Loucy (cell line): ENCODE results near the gene MAN1B1.
A peak's percentile ranks its signal among the peaks of the same experiment; 100 is the strongest.

Experiments
- H2AFZ ChIP-seq: fragments of 200-600 bp; sonication (generic); 2 replicates; pipeline ENCODE4 v1.6.0; 2016; ENCODE audit warnings: antibody characterized with exemption, mild to moderate bottlenecking, low read length, moderate library complexity
- H3F3A ChIP-seq: fragments of 200-600 bp; 2 replicates; pipeline ENCODE4 v1.6.0; 2016; ENCODE audit warnings: antibody characterized with exemption, low read depth, mild to moderate bottlenecking
- H3K27me3 ChIP-seq: fragments of 200-600 bp; sonication (generic); 2 replicates; pipeline ENCODE4 v1.6.1; 2014; ENCODE audit warnings: low read length, mild to moderate bottlenecking; ENCODE audit not compliant: insufficient read depth, poor library complexity, severe bottlenecking
- H3K36me3 ChIP-seq: fragments of 200-600 bp; sonication (generic); 2 replicates; pipeline ENCODE4 v1.6.1; 2016; ENCODE audit warnings: low read length; ENCODE audit not compliant: insufficient read depth
- H3K4me1 ChIP-seq: fragments of 200-600 bp; sonication (generic); 2 replicates; pipeline ENCODE4 v1.5.1; 2014; ENCODE audit warnings: low read length, mild to moderate bottlenecking; ENCODE audit not compliant: insufficient read depth, poor library complexity, severe bottlenecking
- H3K4me2 ChIP-seq: fragments of 200-600 bp; sonication (generic); 2 replicates; pipeline ENCODE4 v1.6.0; 2014; ENCODE audit warnings: antibody characterized with exemption, low read length, low read depth, mild to moderate bottlenecking; ENCODE audit not compliant: poor library complexity, severe bottlenecking
- H3K4me3 ChIP-seq: fragments of 200-600 bp; sonication (generic); 2 replicates; pipeline ENCODE4 v1.5.1; 2014; ENCODE audit warnings: low read length, mild to moderate bottlenecking, mixed read lengths; ENCODE audit not compliant: poor library complexity, severe bottlenecking
- H3K79me2 ChIP-seq: fragments of 200-600 bp; sonication (generic); 2 replicates; pipeline ENCODE4 v1.6.1; 2014; ENCODE audit warnings: low read length; ENCODE audit not compliant: insufficient read depth
- H3K9ac ChIP-seq: fragments of 200-600 bp; sonication (generic); 2 replicates; pipeline ENCODE4 v1.6.0; 2014; ENCODE audit warnings: mild to moderate bottlenecking, low read depth, low read length, moderate library complexity; ENCODE audit not compliant: poor library complexity, severe bottlenecking
- H3K9me2 ChIP-seq: fragments of 200-600 bp; sonication (generic); replicated peaks from 2 replicates; pipeline ENCODE4 v1.6.1; 2016; ENCODE audit warnings: low read depth, low read length, mixed read lengths
- H3K9me3 ChIP-seq: fragments of 200-600 bp; sonication (generic); 2 replicates; pipeline ENCODE4 v1.6.1; 2014; ENCODE audit warnings: mild to moderate bottlenecking, antibody characterized with exemption, low read length, low read depth; ENCODE audit not compliant: insufficient read depth
- H4K20me1 ChIP-seq: fragments of 200-600 bp; sonication (generic); 2 replicates; pipeline ENCODE4 v1.6.0; 2014; ENCODE audit warnings: antibody characterized with exemption, low read length, mild to moderate bottlenecking; ENCODE audit not compliant: insufficient read depth, poor library complexity, severe bottlenecking
- EZH2phosphoT487 ChIP-seq: fragments of 200-600 bp; IDR thresholded peaks from 2 replicates; pipeline ENCODE4 v1.6.1; 2018; ENCODE audit warnings: antibody characterized with exemption, mild to moderate bottlenecking, moderate library complexity, borderline replicate concordance
- TF ChIP-seq, protein P1 (sequence below): fragments of 200-600 bp; sonication (generic); conservative IDR thresholded peaks from 2 replicates; pipeline ENCODE4 v1.5.1; 2014; ENCODE audit warnings: mild to moderate bottlenecking, antibody characterized with exemption, low read length

Gene MAN1B1

GRCh38 chr9:137068539-137069507, 18.0 kb upstream of the MAN1B1 start:
- Histone ChIP-seq H3K36me3 (peaks cover 9% of the 10 kb centered on the region; the same call in 1 of the 2 replicates), H3K4me3 (peak overlapping the region; percentile 87), H3K9ac (peak overlapping the region; percentile 73), H3K9me3 (no peaks in the 10 kb centered on the region), H3F3A (0 out of 2 replicates have a peak, but pooled peaks cover 3% of the 10 kb centered on the region), H4K20me1 (peaks cover 36% of the 10 kb centered on the region), H3K4me1 (peaks cover 24% of the 10 kb centered on the region), H3K79me2 (peaks cover 59% of the 10 kb centered on the region), H3K9me2 (no peaks in the 10 kb centered on the region), H3K4me2 (peak overlapping the region; percentile 98), H3K27me3 (no peaks in the 10 kb centered on the region), H2AFZ (no peak overlapping the region)
- TF ChIP-seq EZH2phosphoT487 = no peak
- TF ChIP-seq, protein P1, sequence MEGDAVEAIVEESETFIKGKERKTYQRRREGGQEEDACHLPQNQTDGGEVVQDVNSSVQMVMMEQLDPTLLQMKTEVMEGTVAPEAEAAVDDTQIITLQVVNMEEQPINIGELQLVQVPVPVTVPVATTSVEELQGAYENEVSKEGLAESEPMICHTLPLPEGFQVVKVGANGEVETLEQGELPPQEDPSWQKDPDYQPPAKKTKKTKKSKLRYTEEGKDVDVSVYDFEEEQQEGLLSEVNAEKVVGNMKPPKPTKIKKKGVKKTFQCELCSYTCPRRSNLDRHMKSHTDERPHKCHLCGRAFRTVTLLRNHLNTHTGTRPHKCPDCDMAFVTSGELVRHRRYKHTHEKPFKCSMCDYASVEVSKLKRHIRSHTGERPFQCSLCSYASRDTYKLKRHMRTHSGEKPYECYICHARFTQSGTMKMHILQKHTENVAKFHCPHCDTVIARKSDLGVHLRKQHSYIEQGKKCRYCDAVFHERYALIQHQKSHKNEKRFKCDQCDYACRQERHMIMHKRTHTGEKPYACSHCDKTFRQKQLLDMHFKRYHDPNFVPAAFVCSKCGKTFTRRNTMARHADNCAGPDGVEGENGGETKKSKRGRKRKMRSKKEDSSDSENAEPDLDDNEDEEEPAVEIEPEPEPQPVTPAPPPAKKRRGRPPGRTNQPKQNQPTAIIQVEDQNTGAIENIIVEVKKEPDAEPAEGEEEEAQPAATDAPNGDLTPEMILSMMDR = no peak

GRCh38 chr9:137069508-137070091, 17.2 kb upstream of the MAN1B1 start:
- peaks cover 36% of the 10 kb centered on the region for H4K20me1 ChIP-seq
- TF ChIP-seq EZH2phosphoT487 = no peak
- TF ChIP-seq, protein P1 = no peak
- H3K9ac ChIP-seq = peak overlapping the region; percentile 73
- H3F3A ChIP-seq = 0 out of 2 replicates have a peak, but pooled peaks cover 3% of the 10 kb centered on the region
- peaks cover 59% of the 10 kb centered on the region for H3K79me2 ChIP-seq
- peak overlapping the region; percentile 98 for H3K4me2 ChIP-seq
- H3K9me3 ChIP-seq = no peaks in the 10 kb centered on the region
- H3K4me3 ChIP-seq = peak overlapping the region; percentile 87
- no peaks in the 10 kb centered on the region for H3K9me2 ChIP-seq
- peaks cover 9% of the 10 kb centered on the region; the same call in 1 of the 2 replicates for H3K36me3 ChIP-seq
- H2AFZ ChIP-seq = no peak overlapping the region
- no peaks in the 10 kb centered on the region for H3K27me3 ChIP-seq
- peaks cover 24% of the 10 kb centered on the region for H3K4me1 ChIP-seq

GRCh38 chr9:137070201-137070905, 16.4 kb upstream of the MAN1B1 start, which contains the start of gene SAPCD2:
Gene SAPCD2, minus strand, starts transcription at chr9:137070557. Its CDS starts 97 bp downstream, at chr9:137070460.
- TF ChIP-seq, protein P1 = no peak
- no peak for TF ChIP-seq EZH2phosphoT487
- Histone ChIP-seq H3K79me2 (peaks cover 59% of the 10 kb centered on the region), H3K4me2 (peak within 1 kb of the TSS; percentile 98), H4K20me1 (peaks cover 36% of the 10 kb centered on the region), H3K9me3 (no peaks in the 10 kb centered on the region), H3K36me3 (peaks cover 2% of the 10 kb centered on the region; the same call in 1 of the 2 replicates), H2AFZ (peak within 1 kb of the TSS; percentile 67; the same call in 1 of the 2 replicates), H3K27me3 (no peaks in the 10 kb centered on the region), H3K4me3 (peak within 1 kb of the TSS; percentile 87), H3K4me1 (peaks cover 24% of the 10 kb centered on the region), H3K9ac (peak within 1 kb of the TSS; percentile 93), H3F3A (0 out of 2 replicates have a peak, but pooled peaks cover 3% of the 10 kb centered on the region), H3K9me2 (no peaks in the 10 kb centered on the region)
